GM18499 (cell line): ENCODE data around the gene SNED1.

ENCODE experiments used
- ATAC-seq: cut with Tn5 transposase; IDR thresholded peaks from one replicate; pipeline ENCODE4 v1.9.1; 2021; ENCODE audit warnings: moderate number of reproducible peaks; ENCODE audit not compliant: insufficient read depth, unreplicated experiment

The SNED1 gene

GRCh38 chr2:240959941-240960308 lies 38.5 kb upstream of the SNED1 start:
- no peak for ATAC-seq

- no peak for ATAC-seq
Observed at GRCh38 chr2:240960309-240960970, 38.0 kb upstream of the SNED1 start.

- ATAC-seq: no peak
Observed at GRCh38 chr2:240960971-240961876, 37.2 kb upstream of the SNED1 start.

- no peak for ATAC-seq
Observed at GRCh38 chr2:240961910-240962299, 36.5 kb upstream of the SNED1 start.

GRCh38 chr2:240962300-240963064 lies 35.9 kb upstream of the SNED1 start:
- no peak for ATAC-seq

- no peak for ATAC-seq
Observed at GRCh38 chr2:240963065-240963867, 35.2 kb upstream of the SNED1 start.

- no peak for ATAC-seq
Observed at GRCh38 chr2:240963868-240964703, 34.3 kb upstream of the SNED1 start.

- no peak for ATAC-seq
Observed at GRCh38 chr2:240964704-240965295, 33.6 kb upstream of the SNED1 start.

GRCh38 chr2:240965296-240965904 lies 33.0 kb upstream of the SNED1 start:
- ATAC-seq: no peak

- ATAC-seq: no peak
Observed at GRCh38 chr2:240965905-240966456, 32.4 kb upstream of the SNED1 start.

GRCh38 chr2:240966457-240966905 lies 31.9 kb upstream of the SNED1 start:
- no peak for ATAC-seq

- no peak for ATAC-seq
Observed at GRCh38 chr2:240966906-240967680, 31.3 kb upstream of the SNED1 start.

- ATAC-seq: no peak
Observed at GRCh38 chr2:240967681-240968621, 30.5 kb upstream of the SNED1 start.

GRCh38 chr2:240968731-240969624 lies 29.4 kb upstream of the SNED1 start:
- no peak for ATAC-seq

- ATAC-seq: no peak
Observed at GRCh38 chr2:240970104-240970503, 28.3 kb upstream of the SNED1 start.
